Dendritic cell treated with granulocyte-macrophage colony-stimulating factor and Interleukin-4, amounts not matched to agents 40 ng/mL and 50 ng/mL, for 4 days (primary cell): ENCODE results near the gene SLC25A36.
"Not testable (repeated sequence)": the region's sequence is repeated elsewhere in the genome, so short reads cannot be mapped to it uniquely, and the experiment has no call there.

Experiments used
- H3K27ac Mint-ChIP-seq: one replicate; pipeline ENCODE4 v1.8.0; 2022; ENCODE audit warnings: mild to moderate bottlenecking, mixed read lengths
- H3K27me3 Mint-ChIP-seq: one replicate; pipeline ENCODE4 v1.8.0; 2022; ENCODE audit warnings: mild to moderate bottlenecking, mixed read lengths
- H3K36me3 Mint-ChIP-seq: one replicate; pipeline ENCODE4 v1.8.0; 2022; ENCODE audit warnings: low read depth, mixed read lengths
- H3K4me1 Mint-ChIP-seq: one replicate; pipeline ENCODE4 v1.8.0; 2022; ENCODE audit warnings: low read depth, mixed read lengths
- H3K4me3 Mint-ChIP-seq: one replicate; pipeline ENCODE4 v1.8.0; 2022; ENCODE audit warnings: mild to moderate bottlenecking, moderate library complexity, mixed read lengths
- H3K9me3 Mint-ChIP-seq: one replicate; pipeline ENCODE4 v1.8.0; 2022; ENCODE audit warnings: mixed read lengths
- intact Hi-C: fragments of 100-400 bp; cut with micrococcal nuclease; formaldehyde crosslinking; loops from one replicate; pipeline ENCODE4 v1.15.0; 2022

The SLC25A36 gene

GRCh38 chr3:140943781-140944552 is 2.3 kb downstream of the SLC25A36 start:
- Mint-ChIP-seq H3K27me3 (peaks cover 2% of the 10 kb centered on the region), H3K36me3 (peaks cover 27% of the 10 kb centered on the region), H3K4me1 (peaks cover 31% of the 10 kb centered on the region), H3K4me3 (no peak overlapping the region), H3K9me3 (no peaks in the 10 kb centered on the region), H3K27ac (no peak overlapping the region)
- intact Hi-C loops: loop anchor here (5.0 kb wide), 1 partner anchor 1557 kb away; the partner anchor contains the start of gene COPB2

GRCh38 chr3:140948460-140949249 is 7.0 kb downstream of the SLC25A36 start:
- Mint-ChIP-seq H3K4me1 (peaks cover 54% of the 10 kb centered on the region), H3K27ac (no peak overlapping the region), H3K36me3 (peaks cover 10% of the 10 kb centered on the region), H3K27me3 (no peaks in the 10 kb centered on the region), H3K9me3 (no peaks in the 10 kb centered on the region), H3K4me3 (no peak overlapping the region)
- intact Hi-C loops: no loop called here

- no peaks in the 10 kb centered on the region for H3K27me3 Mint-ChIP-seq
- H3K27ac Mint-ChIP-seq: no peak overlapping the region
- peaks cover 10% of the 10 kb centered on the region for H3K36me3 Mint-ChIP-seq
- H3K9me3 Mint-ChIP-seq: no peaks in the 10 kb centered on the region
- peaks cover 49% of the 10 kb centered on the region for H3K4me1 Mint-ChIP-seq
- no peak overlapping the region for H3K4me3 Mint-ChIP-seq
- intact Hi-C loops: no loop called here
Observed at GRCh38 chr3:140950144-140950543, 8.5 kb downstream of the SLC25A36 start.

GRCh38 chr3:140950863-140951262 is 9.2 kb downstream of the SLC25A36 start:
- no peak overlapping the region for H3K4me3 Mint-ChIP-seq
- H3K27ac Mint-ChIP-seq: no peak overlapping the region
- no peaks in the 10 kb centered on the region for H3K9me3 Mint-ChIP-seq
- H3K36me3 Mint-ChIP-seq: peaks cover 10% of the 10 kb centered on the region
- intact Hi-C loops: no loop called here
- H3K27me3 Mint-ChIP-seq: no peaks in the 10 kb centered on the region
- H3K4me1 Mint-ChIP-seq: peaks cover 46% of the 10 kb centered on the region

GRCh38 chr3:140951750-140952149 is 10.1 kb downstream of the SLC25A36 start:
- peaks cover 39% of the 10 kb centered on the region for H3K4me1 Mint-ChIP-seq
- H3K27ac Mint-ChIP-seq, intact Hi-C loops: not testable (repeated sequence)

GRCh38 chr3:140953028-140953960 is 11.7 kb downstream of the SLC25A36 start:
- Mint-ChIP-seq H3K9me3 (no peaks in the 10 kb centered on the region), H3K36me3 (peaks cover 15% of the 10 kb centered on the region), H3K4me3 (no peak overlapping the region), H3K27ac (no peak overlapping the region), H3K4me1 (peaks cover 34% of the 10 kb centered on the region), H3K27me3 (no peaks in the 10 kb centered on the region)
- intact Hi-C loops: no loop called here

More at GRCh38 chr3:140951750-140952149, 10.1 kb downstream of the SLC25A36 start:
- H3K27me3 Mint-ChIP-seq, H3K4me3 Mint-ChIP-seq, H3K9me3 Mint-ChIP-seq, H3K36me3 Mint-ChIP-seq: not testable (repeated sequence)

GRCh38 chr3:140954576-140954975 is 12.9 kb downstream of the SLC25A36 start:
- no peak overlapping the region for H3K27ac Mint-ChIP-seq
- H3K36me3 Mint-ChIP-seq: peaks cover 26% of the 10 kb centered on the region
- no peaks in the 10 kb centered on the region for H3K27me3 Mint-ChIP-seq
- H3K4me3 Mint-ChIP-seq: no peak overlapping the region
- H3K4me1 Mint-ChIP-seq: peaks cover 34% of the 10 kb centered on the region
- H3K9me3 Mint-ChIP-seq: no peaks in the 10 kb centered on the region
- intact Hi-C loops: no loop called here

GRCh38 chr3:140955645-140956044 is 14.0 kb downstream of the SLC25A36 start:
- H3K36me3 Mint-ChIP-seq: peaks cover 36% of the 10 kb centered on the region
- intact Hi-C loops: no loop called here
- no peak overlapping the region for H3K4me3 Mint-ChIP-seq
- H3K27me3 Mint-ChIP-seq: no peaks in the 10 kb centered on the region
- no peak overlapping the region for H3K27ac Mint-ChIP-seq
- H3K4me1 Mint-ChIP-seq: peaks cover 28% of the 10 kb centered on the region
- H3K9me3 Mint-ChIP-seq: no peaks in the 10 kb centered on the region

- peaks cover 22% of the 10 kb centered on the region for H3K4me1 Mint-ChIP-seq
- peaks cover 39% of the 10 kb centered on the region for H3K36me3 Mint-ChIP-seq
- no peak overlapping the region for H3K4me3 Mint-ChIP-seq
- H3K9me3 Mint-ChIP-seq: no peaks in the 10 kb centered on the region
- H3K27ac Mint-ChIP-seq: no peak overlapping the region
- H3K27me3 Mint-ChIP-seq: no peaks in the 10 kb centered on the region
- intact Hi-C loops: no loop called here
Observed at GRCh38 chr3:140956058-140956835, 14.6 kb downstream of the SLC25A36 start.

GRCh38 chr3:140972833-140973232 is 31.2 kb downstream of the SLC25A36 start:
- Mint-ChIP-seq H3K27ac (no peak overlapping the region), H3K27me3 (no peaks in the 10 kb centered on the region), H3K4me1 (no peaks in the 10 kb centered on the region), H3K36me3 (peaks cover 45% of the 10 kb centered on the region), H3K4me3 (no peak overlapping the region), H3K9me3 (no peaks in the 10 kb centered on the region)
- intact Hi-C loops: loop anchor here (1.0 to 5.0 kb wide), 2 partner anchors 51 to 75 kb away; no protein-coding TSS in a partner anchor

- Mint-ChIP-seq H3K4me1 (no peaks in the 10 kb centered on the region), H3K9me3 (no peaks in the 10 kb centered on the region), H3K27me3 (no peaks in the 10 kb centered on the region), H3K36me3 (peaks cover 50% of the 10 kb centered on the region), H3K27ac (no peak overlapping the region), H3K4me3 (no peak overlapping the region)
- intact Hi-C loops: loop anchor here (5.0 kb wide), 1 partner anchor 53 kb away; no protein-coding TSS in a partner anchor
Observed at GRCh38 chr3:140974900-140975299, 33.3 kb downstream of the SLC25A36 start.

- Mint-ChIP-seq H3K9me3 (peaks cover 10% of the 10 kb centered on the region), H3K36me3 (peaks cover 25% of the 10 kb centered on the region), H3K4me3 (no peak overlapping the region), H3K27ac (no peak overlapping the region), H3K27me3 (no peaks in the 10 kb centered on the region), H3K4me1 (no peaks in the 10 kb centered on the region)
- intact Hi-C loops: no loop called here
Observed at GRCh38 chr3:140980663-140981062, 39.0 kb downstream of the SLC25A36 start.

- H3K9me3 Mint-ChIP-seq: peaks cover 38% of the 10 kb centered on the region
- H3K4me3 Mint-ChIP-seq, intact Hi-C loops, H3K27ac Mint-ChIP-seq, H3K4me1 Mint-ChIP-seq, H3K36me3 Mint-ChIP-seq, H3K27me3 Mint-ChIP-seq: not testable (repeated sequence)
Observed at GRCh38 chr3:140987792-140988191, 46.2 kb downstream of the SLC25A36 start.
